HuH-7.5 (cell line): Measurements from ENCODE around the gene S100G.

Source experiments
- DNase-seq: peaks from one replicate; pipeline ENCODE4 v3.0.0; 2011; ENCODE audit warnings: low spot score

The S100G gene

GRCh38 chrX:16651391-16652024 lies 1.6 kb downstream of the S100G start:
- no peak for DNase-seq

- DNase-seq = no peak
Observed at GRCh38 chrX:16653424-16653823, 3.5 kb downstream of the S100G start.

- DNase-seq = no peak
Observed at GRCh38 chrX:16654093-16654492, 4.1 kb downstream of the S100G start.

GRCh38 chrX:16658284-16658683 lies 8.3 kb downstream of the S100G start:
- DNase-seq = no peak

- DNase-seq = no peak
Observed at GRCh38 chrX:16659321-16659720, 9.4 kb downstream of the S100G start.

DNA sequence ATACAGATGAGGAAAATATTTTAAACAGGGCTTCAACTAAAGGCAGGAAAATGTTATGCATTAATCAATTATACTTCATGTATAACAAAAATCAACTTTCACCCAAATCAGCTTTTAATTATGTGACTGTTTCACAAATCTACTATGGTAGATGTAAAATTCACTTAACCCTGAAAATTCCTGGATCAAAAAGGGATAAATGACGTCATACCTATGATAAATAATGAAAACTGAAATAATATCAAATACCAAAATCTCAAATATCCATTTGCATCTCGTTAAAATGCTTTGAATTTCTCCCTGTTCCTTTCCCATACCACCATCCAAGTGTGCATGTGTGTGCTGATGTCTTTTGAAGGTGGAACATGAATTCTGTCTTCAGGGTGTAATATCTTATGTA lies 11.5 kb downstream of the S100G start:
- no peak for DNase-seq

DNA sequence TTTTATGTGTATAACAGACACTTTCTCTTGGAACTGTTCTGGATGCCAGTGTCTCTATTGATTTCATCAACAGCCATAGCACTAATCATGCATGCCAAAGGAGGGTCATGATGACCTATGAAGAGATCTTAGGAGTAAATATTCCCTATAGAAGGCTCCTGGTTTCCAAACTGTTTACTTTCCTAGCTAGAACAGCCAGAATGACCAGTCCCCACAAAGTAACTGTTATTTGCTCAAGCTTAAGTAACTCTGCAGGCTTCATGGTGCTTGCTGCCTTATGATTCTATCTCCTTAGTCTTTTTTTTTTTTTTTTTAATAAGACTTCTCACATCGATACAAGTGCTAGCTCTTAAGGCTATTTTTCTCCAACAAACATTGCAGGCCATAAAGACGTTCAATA lies 12.4 kb downstream of the S100G start:
- DNase-seq = no peak

DNA sequence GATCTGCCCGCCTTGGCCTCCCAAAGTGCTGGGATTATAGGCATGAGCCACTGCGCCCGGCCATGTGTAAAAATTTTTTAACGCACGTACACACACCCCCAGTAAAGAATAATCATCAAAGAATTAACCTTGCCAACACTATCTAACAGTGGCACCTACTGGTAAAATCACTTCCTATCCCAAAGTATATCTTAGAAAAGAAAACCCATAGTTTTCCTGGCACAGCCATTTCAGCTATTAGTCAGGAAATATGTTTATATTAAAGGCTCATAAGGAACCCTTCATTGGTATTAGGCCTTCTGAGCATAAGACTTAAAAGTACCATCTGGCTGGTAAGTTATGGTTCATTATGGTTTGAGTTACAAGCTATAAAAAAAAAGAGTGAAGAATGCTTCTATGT lies 14.1 kb downstream of the S100G start:
- DNase-seq = no peak

DNA sequence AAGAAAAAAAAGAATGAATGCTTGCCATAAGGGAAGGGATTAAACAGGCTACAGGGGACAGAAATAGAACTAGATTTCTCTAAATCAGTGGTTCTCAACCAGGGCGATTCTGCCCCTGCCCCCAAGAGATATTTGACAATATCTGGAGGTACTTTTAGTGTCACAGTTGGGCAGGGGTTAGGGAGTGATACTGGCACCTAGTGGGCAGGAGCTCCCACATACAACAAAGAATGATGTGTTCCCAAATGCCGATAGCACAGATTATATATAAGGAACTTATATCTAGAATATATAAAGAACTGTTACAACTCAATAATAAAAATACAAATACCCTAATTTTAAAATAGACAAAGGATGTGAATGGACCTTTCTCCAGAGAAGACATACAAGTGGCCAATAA lies 14.7 kb downstream of the S100G start:
- no peak for DNase-seq

DNA sequence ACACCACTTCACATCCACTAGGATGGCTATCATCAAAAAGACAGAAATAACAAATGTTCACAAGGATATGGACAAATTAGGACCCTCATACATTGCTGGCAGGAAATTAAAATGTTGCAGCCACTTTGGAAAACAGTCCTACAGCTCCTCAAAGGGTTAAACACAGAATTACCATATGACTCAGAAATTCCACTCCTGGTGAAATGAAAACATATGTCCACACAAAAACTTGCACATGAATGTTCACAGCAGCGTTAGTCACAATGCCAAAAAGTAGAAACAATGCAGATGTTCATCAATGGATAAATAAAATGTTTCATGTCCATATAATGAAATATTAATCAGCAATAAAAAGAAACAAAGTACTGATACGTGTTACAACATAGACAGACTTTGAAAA lies 15.1 kb downstream of the S100G start:
- DNase-seq = no peak

DNA sequence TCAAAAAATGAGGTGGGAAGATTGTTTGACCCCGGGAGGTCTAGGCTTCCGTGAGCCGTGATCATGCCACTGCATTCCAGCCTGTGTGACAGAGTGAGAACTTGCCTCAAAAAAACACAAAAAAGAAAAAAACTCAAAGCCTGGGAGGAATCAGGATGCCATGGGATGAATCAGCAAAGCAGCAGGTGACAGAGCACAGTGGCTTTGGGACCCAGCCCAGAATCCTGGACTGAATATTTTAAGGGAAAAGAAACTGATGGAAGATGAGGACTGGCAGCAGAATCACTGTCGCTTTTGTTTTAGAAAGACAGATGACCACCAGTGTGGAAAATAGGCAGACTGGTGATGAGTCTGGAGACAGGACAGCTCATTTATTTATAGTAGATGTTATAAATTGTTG lies 16.6 kb downstream of the S100G start:
- no peak for DNase-seq

- peak; percentile 28 for DNase-seq
Observed at GRCh38 chrX:16671005-16671404, 21.0 kb downstream of the S100G start.

DNA sequence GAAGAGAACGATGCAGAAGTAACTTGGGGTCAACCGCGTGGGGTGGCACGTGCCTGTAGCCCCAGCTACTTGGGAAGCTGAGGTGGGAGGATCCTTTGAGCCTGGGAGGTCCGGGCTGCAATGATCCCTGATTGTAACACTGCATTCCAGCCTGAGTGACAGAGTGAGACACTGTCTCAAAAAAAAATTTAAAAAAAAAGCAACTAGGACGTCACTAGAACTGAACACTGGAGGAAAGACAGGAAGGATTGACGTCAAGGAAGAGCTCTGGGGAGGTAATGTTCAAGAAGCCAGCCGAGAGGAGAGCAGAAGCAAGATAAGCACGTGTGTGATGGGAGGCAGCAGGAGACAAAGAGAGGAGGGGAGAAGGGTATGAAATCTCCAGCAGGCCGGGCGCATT lies 28.7 kb downstream of the S100G start:
- DNase-seq = no peak

DNA sequence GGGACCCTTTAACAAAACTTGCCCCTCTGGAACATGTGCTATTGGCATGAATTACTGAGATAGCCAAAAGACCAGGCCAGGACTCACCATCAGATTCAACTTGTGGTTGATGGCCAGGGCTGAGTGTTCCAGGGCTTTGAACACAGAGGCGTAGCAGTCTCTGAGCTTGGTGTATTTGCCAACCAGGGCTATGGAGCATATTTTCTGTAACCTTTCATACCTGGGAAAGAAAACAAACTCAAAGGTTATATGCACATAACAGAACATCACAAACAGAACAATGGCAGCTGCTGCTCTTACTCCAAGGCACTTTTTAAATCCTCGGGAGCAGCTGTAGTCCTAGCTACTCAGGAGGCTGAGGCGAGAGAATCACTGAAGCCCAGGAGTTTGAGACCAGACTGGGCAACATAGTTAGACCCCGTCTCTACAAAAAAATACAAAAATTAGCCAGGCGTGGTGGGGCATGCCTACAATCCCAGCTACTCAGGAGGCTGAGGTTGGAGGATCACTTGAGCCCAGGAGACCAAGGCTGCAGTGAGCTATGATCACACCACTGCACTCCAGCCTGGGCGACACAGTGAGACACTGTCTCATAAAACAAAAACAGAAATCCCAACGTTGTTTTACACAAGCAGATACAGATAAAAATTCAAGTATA lies 33.2 kb downstream of the S100G start:
- no peak for DNase-seq

DNA sequence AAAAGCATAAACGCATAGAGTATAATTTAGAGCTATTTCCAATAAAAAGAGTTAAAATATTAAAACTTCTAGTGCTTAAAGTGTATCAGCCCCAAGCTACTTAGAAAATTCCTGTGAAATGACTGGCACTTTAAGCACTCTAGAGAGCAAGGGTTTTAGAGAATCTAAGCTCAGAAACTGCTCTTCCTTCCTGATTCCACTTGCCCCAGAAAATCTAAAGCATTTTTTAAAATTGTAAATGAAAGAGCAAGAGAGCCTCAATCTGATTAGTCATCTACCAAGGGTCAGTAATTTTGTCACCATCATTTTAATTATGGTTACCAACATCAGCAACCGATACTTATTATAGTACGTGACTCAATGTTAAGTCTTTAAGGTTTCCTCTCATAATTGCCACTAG lies 37.6 kb downstream of the S100G start:
- DNase-seq = no peak

GRCh38 chrX:16695079-16695676 lies 45.2 kb downstream of the S100G start:
- no peak for DNase-seq

- no peak for DNase-seq
Observed at GRCh38 chrX:16696956-16697355, 47.0 kb downstream of the S100G start.

- DNase-seq = no peak
Observed at GRCh38 chrX:16699389-16699788, 49.4 kb downstream of the S100G start.

DNA sequence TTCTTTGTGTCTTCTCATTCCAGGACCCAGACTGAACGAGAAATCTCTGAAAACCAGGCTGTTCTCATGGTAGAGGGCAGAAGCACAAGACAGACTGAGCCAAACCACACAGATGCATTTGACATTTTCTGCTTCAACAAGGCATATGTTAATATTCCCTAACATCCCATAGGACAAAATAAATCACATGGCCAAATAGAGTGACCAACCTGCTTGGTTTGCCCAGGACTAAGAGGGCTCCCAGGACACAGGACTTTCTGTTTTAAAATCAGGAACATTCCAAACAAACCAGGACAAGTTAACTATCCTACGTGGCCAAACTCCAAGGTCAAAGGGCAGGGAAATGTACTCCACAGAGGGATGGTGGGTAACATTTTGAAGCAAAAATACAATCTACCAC lies 50.8 kb downstream of the S100G start:
- no peak for DNase-seq

GRCh38 chrX:16702700-16703599 lies 53.0 kb downstream of the S100G start:
- no peak for DNase-seq
